Activated CD4-positive, alpha-beta T cell treated with anti-CD3 and anti-CD28 coated beads for 36 hours (primary cell): Measurements from ENCODE around the gene C2CD4D. TPM values are rescaled to one million over a fixed set of nuclear protein-coding genes. Genes with fewer than 3 reads are reported as not detected.
"Not testable (repeated sequence)": the region's sequence is repeated elsewhere in the genome, so short reads cannot be mapped to it uniquely, and the experiment has no call there.

Source experiments
- ATAC-seq: fragments of 200-7000 bp; cut with Tn5 transposase; one replicate; pipeline ENCODE4 v1.10.0; 2021; ENCODE audit warnings: mild to moderate bottlenecking, moderate library complexity
- CTCF ChIA-PET: fragments of 350-600 bp; sonication (Branson Sonifier 250); formaldehyde crosslinking; loops from one replicate; lab custom pipeline; 2021; ENCODE audit warnings: antibody characterized with exemption; lab: Charles Lee
- POLR2A ChIA-PET: fragments of 350-600 bp; sonication (Branson Sonifier 250); formaldehyde crosslinking; loops from one replicate; lab custom pipeline; 2021; ENCODE audit warnings: antibody characterized with exemption, inconsistent platforms; lab: Charles Lee
- DNase-seq: peaks from one replicate; pipeline ENCODE4 v3.0.0-alpha.2; 2020
- H3K27ac Mint-ChIP-seq: one replicate; pipeline ENCODE4 v1.8.0; 2021; ENCODE audit warnings: mixed read lengths
- H3K27me3 Mint-ChIP-seq: one replicate; pipeline ENCODE4 v1.8.0; 2021; ENCODE audit warnings: mixed read lengths
- H3K36me3 Mint-ChIP-seq: one replicate; pipeline ENCODE4 v1.8.0; 2021; ENCODE audit warnings: low read depth, mixed read lengths
- H3K4me1 Mint-ChIP-seq: one replicate; pipeline ENCODE4 v1.8.0; 2021; ENCODE audit warnings: mixed read lengths
- H3K4me3 Mint-ChIP-seq: one replicate; pipeline ENCODE4 v1.8.0; 2021; ENCODE audit warnings: mild to moderate bottlenecking, moderate library complexity, mixed read lengths
- H3K9me3 Mint-ChIP-seq: one replicate; pipeline ENCODE4 v1.8.0; 2021; ENCODE audit warnings: low read depth, mixed read lengths
- intact Hi-C, 2 experiments: fragments of 100-400 bp; cut with DNase I in 1 of 2; cut with micrococcal nuclease in 1 of 2; formaldehyde crosslinking; loops; one replicate each; pipeline versions ENCODE4 v1.14.2 to v1.15.1; 2022 to 2024; cut with DNase I, micrococcal nuclease
- total RNA-seq, 2 experiments: library from RNA; stranded (reverse); gene quantifications; one replicate each; pipeline ENCODE4 v1.2.3, GENCODE V29; 2021

Gene C2CD4D
- total RNA-seq, 2 experiments from 2014 or later = 2.1 to 2.4 TPM

- Mint-ChIP-seq H3K27me3 (no peaks in the 10 kb centered on the region), H3K9me3 (no peaks in the 10 kb centered on the region), H3K4me3 (no peak overlapping the region), H3K4me1 (peaks cover 8% of the 10 kb centered on the region), H3K27ac (no peak overlapping the region), H3K36me3 (peaks cover 22% of the 10 kb centered on the region)
- ChIA-PET POLR2A (no interaction called here), CTCF (interaction anchor here (0.7 kb wide), 1 partner anchor 50 kb away, joined by 3 read pairs; no protein-coding TSS in a partner anchor)
- ATAC-seq (no peak), DNase-seq (no peak)
- intact Hi-C loops = no loop called here
Measured at GRCh38 chr1:151875419-151876097, 35.9 kb upstream of the C2CD4D start.

DNA sequence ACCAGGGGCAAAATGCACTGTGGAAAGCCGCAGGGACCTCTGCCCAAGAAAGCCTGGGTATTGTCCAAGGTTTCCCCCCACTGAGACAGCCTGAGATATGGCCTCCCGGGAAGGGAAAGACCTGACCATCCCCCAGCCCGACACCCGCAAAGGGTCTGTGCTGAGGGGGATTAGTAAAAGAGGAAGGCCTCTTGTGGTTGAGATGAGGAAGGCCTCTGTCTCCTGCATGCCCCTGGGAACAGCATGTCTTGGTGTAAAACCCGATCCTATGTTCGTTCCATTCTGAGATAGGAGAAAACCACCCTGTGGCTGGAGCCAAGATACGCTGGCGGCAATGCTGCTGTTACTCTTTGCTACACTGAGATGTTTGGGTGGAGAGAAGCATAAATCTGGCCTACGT, 33.2 kb upstream of the C2CD4D start:
- intact Hi-C loops, H3K9me3 Mint-ChIP-seq, CTCF ChIA-PET, ATAC-seq, H3K27me3 Mint-ChIP-seq, DNase-seq, H3K27ac Mint-ChIP-seq, POLR2A ChIA-PET, H3K4me3 Mint-ChIP-seq: not testable (repeated sequence)
- Mint-ChIP-seq H3K36me3 (peaks cover 22% of the 10 kb centered on the region), H3K4me1 (peaks cover 16% of the 10 kb centered on the region)

GRCh38 chr1:151871284-151872030, 31.8 kb upstream of the C2CD4D start:
- H3K4me1 Mint-ChIP-seq = peaks cover 20% of the 10 kb centered on the region
- ATAC-seq = no peak
- ChIA-PET POLR2A (interaction anchor here (0.6 kb wide), 1 partner anchor 163 kb away, joined by 3 read pairs; no protein-coding TSS in a partner anchor), CTCF (interaction anchor here (0.6 to 1.1 kb wide), 3 partner anchors 10 to 209 kb away, joined by 3 to 5 read pairs (median 3); partner anchors contain the start of gene TDRKH)
- H3K27ac Mint-ChIP-seq = no peak overlapping the region
- no peak overlapping the region for H3K4me3 Mint-ChIP-seq
- H3K36me3 Mint-ChIP-seq = peaks cover 15% of the 10 kb centered on the region
- no peak for DNase-seq
- intact Hi-C loops = no loop called here
- no peaks in the 10 kb centered on the region for H3K9me3 Mint-ChIP-seq
- H3K27me3 Mint-ChIP-seq = no peaks in the 10 kb centered on the region

DNA sequence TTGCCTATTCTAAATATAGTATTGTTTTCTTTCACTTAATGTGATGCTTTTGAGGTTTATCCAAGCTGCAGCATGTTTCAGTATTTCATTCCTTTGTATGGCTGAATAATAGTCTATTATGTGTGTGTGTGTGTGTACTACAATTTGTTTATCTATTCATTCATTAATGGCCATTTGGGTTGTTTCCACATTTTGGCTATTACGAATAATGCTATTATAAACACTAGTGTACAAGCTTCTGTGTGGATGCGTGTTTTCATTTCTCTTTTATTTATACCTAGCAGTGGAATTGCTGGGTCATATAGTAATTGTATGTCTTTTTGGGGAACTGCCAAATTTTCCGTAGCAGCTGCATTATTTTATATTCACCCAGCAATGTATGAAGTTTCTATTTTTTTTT, 28.9 kb upstream of the C2CD4D start:
- intact Hi-C loops = no loop called here
- Mint-ChIP-seq H3K27ac (no peak overlapping the region), H3K4me3 (no peak overlapping the region), H3K4me1 (peaks cover 12% of the 10 kb centered on the region), H3K9me3 (no peaks in the 10 kb centered on the region), H3K27me3 (no peaks in the 10 kb centered on the region), H3K36me3 (peaks cover 6% of the 10 kb centered on the region)
- ChIA-PET CTCF (interaction anchor here (0.8 kb wide), 1 partner anchor 130 kb away, joined by 5 read pairs; no protein-coding TSS in a partner anchor), POLR2A (no interaction called here)
- DNase-seq (no peak), ATAC-seq (no peak)

- peak overlapping the region; percentile 65 for H3K27ac Mint-ChIP-seq
- H3K27me3 Mint-ChIP-seq = no peaks in the 10 kb centered on the region
- ATAC-seq (peak; percentile 82), DNase-seq (peak; percentile 39)
- no peak overlapping the region for H3K4me3 Mint-ChIP-seq
- ChIA-PET POLR2A (no interaction called here), CTCF (interaction anchor here (0.6 to 0.8 kb wide), 2 partner anchors 10 to 130 kb away, joined by 3 to 5 read pairs; no protein-coding TSS in a partner anchor)
- H3K4me1 Mint-ChIP-seq = peaks cover 12% of the 10 kb centered on the region
- intact Hi-C loops = no loop called here
- no peaks in the 10 kb centered on the region for H3K9me3 Mint-ChIP-seq
- H3K36me3 Mint-ChIP-seq = peaks cover 2% of the 10 kb centered on the region
Measured at GRCh38 chr1:151867765-151868411, 28.3 kb upstream of the C2CD4D start.

DNA sequence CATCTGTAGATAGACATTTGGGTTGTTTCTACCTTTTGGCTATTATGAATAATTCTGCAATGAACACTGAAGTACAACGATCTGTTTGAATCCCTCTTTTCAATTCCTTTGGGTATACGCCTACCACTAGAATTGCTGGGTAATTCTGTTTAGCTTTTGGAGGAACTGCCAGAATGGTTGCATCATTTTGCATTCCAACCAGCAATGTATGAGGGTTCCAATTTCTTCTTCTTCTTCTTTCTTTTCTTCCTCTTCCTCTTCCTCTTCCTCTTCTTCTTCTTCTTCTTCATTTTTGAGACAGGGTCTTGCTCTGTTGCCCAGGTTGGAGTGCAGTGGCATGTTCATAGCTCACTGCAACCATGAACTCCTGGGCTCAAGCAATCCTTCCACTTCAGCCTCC, 27.7 kb upstream of the C2CD4D start:
- ChIA-PET CTCF (interaction anchor here (0.6 kb wide), 2 partner anchors 10 to 105 kb away, joined by 3 to 4 read pairs; no protein-coding TSS in a partner anchor), POLR2A (no interaction called here)
- intact Hi-C loops = no loop called here
- ATAC-seq (no peak), DNase-seq (no peak)
- Mint-ChIP-seq H3K27me3 (no peaks in the 10 kb centered on the region), H3K4me3 (no peak overlapping the region), H3K36me3 (no peaks in the 10 kb centered on the region), H3K4me1 (peaks cover 12% of the 10 kb centered on the region), H3K9me3 (no peaks in the 10 kb centered on the region), H3K27ac (no peak overlapping the region)

GRCh38 chr1:151864411-151864810, 24.8 kb upstream of the C2CD4D start:
- Mint-ChIP-seq H3K4me1 (peaks cover 12% of the 10 kb centered on the region), H3K27me3 (no peaks in the 10 kb centered on the region), H3K36me3 (no peaks in the 10 kb centered on the region), H3K9me3 (no peaks in the 10 kb centered on the region), H3K27ac (no peak overlapping the region), H3K4me3 (no peak overlapping the region)
- ChIA-PET POLR2A (no interaction called here), CTCF (interaction anchor here (1.0 kb wide), 1 partner anchor 34 kb away, joined by 4 read pairs; no protein-coding TSS in a partner anchor)
- no peak for DNase-seq
- ATAC-seq = no peak
- intact Hi-C loops = no loop called here

GRCh38 chr1:151862604-151863003, 23.0 kb upstream of the C2CD4D start:
- Mint-ChIP-seq H3K27me3 (no peaks in the 10 kb centered on the region), H3K27ac (no peak overlapping the region), H3K36me3 (no peaks in the 10 kb centered on the region), H3K4me3 (no peak overlapping the region), H3K9me3 (no peaks in the 10 kb centered on the region), H3K4me1 (peaks cover 3% of the 10 kb centered on the region)
- no peak for ATAC-seq
- DNase-seq = no peak
- ChIA-PET POLR2A (interaction anchor here (0.6 kb wide), 1 partner anchor 39 kb away, joined by 3 read pairs; no protein-coding TSS in a partner anchor), CTCF (no interaction called here)
- intact Hi-C loops = no loop called here

GRCh38 chr1:151860504-151861187, 21.0 kb upstream of the C2CD4D start:
- Mint-ChIP-seq H3K4me3 (no peak overlapping the region), H3K36me3 (no peaks in the 10 kb centered on the region), H3K9me3 (no peaks in the 10 kb centered on the region), H3K27me3 (no peaks in the 10 kb centered on the region), H3K4me1 (no peaks in the 10 kb centered on the region), H3K27ac (no peak overlapping the region)
- DNase-seq (no peak), ATAC-seq (no peak)
- POLR2A ChIA-PET = no interaction called here
- intact Hi-C loops = no loop called here
- CTCF ChIA-PET = interaction anchor here (0.6 kb wide), 2 partner anchors 21 to 31 kb away, joined by 3 read pairs; no protein-coding TSS in a partner anchor

DNA sequence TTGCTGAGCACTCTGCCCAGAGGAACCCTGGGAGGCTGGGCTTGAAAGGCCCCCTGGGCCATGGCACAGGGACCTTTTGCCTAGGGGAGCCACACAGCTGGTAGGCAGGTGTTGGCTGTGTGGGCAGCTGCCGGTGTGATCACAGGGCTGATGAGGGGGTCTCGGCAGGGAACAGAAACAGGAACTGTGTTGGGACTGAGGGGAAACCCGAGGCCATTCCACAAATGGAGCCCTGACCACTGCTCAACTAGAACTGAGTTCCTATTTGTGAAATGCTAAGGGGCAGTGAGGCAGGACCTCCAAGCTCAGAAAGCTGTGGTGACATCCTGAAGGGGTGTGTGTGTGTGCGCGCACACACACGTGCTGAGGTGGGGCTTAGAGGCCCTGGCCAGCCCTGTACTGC, 20.3 kb upstream of the C2CD4D start:
- DNase-seq = no peak
- POLR2A ChIA-PET = no interaction called here
- CTCF ChIA-PET = interaction anchor here (0.6 to 1.1 kb wide), 4 partner anchors 11 to 122 kb away, joined by 3 to 5 read pairs (median 4); no protein-coding TSS in a partner anchor

More for the DNA sequence above, 20.3 kb upstream of the C2CD4D start:
- H3K27me3 Mint-ChIP-seq = no peaks in the 10 kb centered on the region
- no peak for ATAC-seq
- intact Hi-C loops = no loop called here
- no peak overlapping the region for H3K27ac Mint-ChIP-seq
- H3K9me3 Mint-ChIP-seq = no peaks in the 10 kb centered on the region
- no peaks in the 10 kb centered on the region for H3K36me3 Mint-ChIP-seq
- H3K4me3 Mint-ChIP-seq = no peak overlapping the region
- H3K4me1 Mint-ChIP-seq = no peaks in the 10 kb centered on the region
